ENCODE data around the gene RNF167. TPM values are rescaled to one million over a fixed set of nuclear protein-coding genes. Genes with fewer than 3 reads are reported as not detected.
A peak's percentile ranks its signal among the peaks of the same experiment; 100 is the strongest.

Gene RNF167
- total and polyA plus RNA-seq, 2 donors from 2014 or later = 95.0 to 188 TPM

DNA sequence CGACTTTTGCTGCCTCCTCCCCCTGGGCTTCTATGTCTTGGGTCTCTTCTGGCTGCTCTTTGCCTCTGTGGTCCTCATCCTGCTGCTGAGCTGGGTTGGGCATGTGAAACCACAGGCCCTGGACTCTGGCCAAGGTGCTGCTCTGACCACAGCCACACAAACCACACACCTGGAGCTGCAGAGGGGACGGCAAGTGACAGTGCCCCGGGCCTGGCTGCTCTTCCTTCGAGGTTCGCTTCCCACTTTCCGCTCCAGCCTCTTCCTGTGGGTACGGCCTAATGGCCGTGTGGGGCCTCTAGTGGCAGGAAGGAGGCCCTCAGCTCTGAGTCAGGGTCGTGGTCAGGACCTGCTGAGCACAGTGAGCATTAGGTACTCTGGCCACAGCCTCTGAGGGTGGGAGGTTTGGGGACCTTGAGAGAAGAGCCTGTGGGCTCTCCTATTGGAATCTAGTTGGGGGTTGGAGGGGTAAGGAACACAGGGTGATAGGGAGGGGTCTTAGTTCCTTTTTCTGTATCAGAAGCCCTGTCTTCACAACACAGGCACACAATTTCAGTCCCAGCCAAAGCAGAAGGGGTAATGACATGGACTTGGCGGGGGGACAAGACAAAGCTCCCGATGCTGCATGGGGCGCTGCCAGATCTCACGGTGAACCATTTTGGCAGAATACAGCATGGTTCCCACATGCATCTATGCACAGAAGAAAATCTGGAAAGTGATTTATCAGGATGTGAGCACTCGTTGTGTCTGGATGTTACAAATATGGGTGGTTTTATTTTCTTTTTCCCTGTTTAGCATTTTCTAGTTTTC, 5.7 kb upstream of the RNF167 start:
- Histone ChIP-seq H3K9me3 (ENCODE audit: control insufficient read depth in 2 of 3, insufficient read depth in 1 of 3, low read length in 3 of 3) (no peaks in the 10 kb centered on the region), H3K36me3 (ENCODE audit: control insufficient read depth in 2 of 3, insufficient read depth in 3 of 3, low read length in 3 of 3) (peaks cover 0 to 14% (median 3%) of the 10 kb centered on the region in 3 donors), H3K4me3 (ENCODE audit: low read length in 3 of 3) (no peak overlapping the region), H3K27ac (ENCODE audit: low read depth in 2 of 2, low read length in 2 of 2) (no peak overlapping the region), H3K9ac (ENCODE audit: low read length in 3 of 3) (peak overlapping the region in 1 of 3 donors; percentile 19), H3K4me1 (ENCODE audit: control insufficient read depth in 2 of 3, insufficient read depth in 2 of 3, low read depth in 1 of 3, low read length in 3 of 3) (peaks cover 0 to 20% (median 12%) of the 10 kb centered on the region in 3 donors), H3K27me3 (ENCODE audit: control insufficient read depth, insufficient read depth, low read length) (no peaks in the 10 kb centered on the region)
- intact Hi-C loops (cut with DNase I) = no loop called here
- peak in 2 of 5 donors; percentile 34 to 79 for DNase-seq
- FAIRE-seq = no peak
- no peak for TF ChIP-seq CTCF (IDR thresholded peaks at IDR 0.05; ENCODE audit: borderline replicate concordance, extremely low read depth, insufficient read depth)

- Histone ChIP-seq H3K4me3 (ENCODE audit: low read length in 3 of 3) (no peak overlapping the region), H3K36me3 (ENCODE audit: control insufficient read depth in 2 of 3, insufficient read depth in 3 of 3, low read length in 3 of 3) (peaks cover 0 to 14% (median 3%) of the 10 kb centered on the region in 3 donors), H3K9ac (ENCODE audit: low read length in 3 of 3) (no peak overlapping the region), H3K27ac (ENCODE audit: low read depth in 2 of 2, low read length in 2 of 2) (no peak overlapping the region), H3K4me1 (ENCODE audit: control insufficient read depth in 2 of 3, insufficient read depth in 2 of 3, low read depth in 1 of 3, low read length in 3 of 3) (peaks cover 0 to 20% (median 12%) of the 10 kb centered on the region in 3 donors), H3K9me3 (ENCODE audit: control insufficient read depth in 2 of 3, insufficient read depth in 1 of 3, low read length in 3 of 3) (no peaks in the 10 kb centered on the region), H3K27me3 (ENCODE audit: control insufficient read depth, insufficient read depth, low read length) (no peaks in the 10 kb centered on the region)
- FAIRE-seq (no peak), DNase-seq (no peak)
- intact Hi-C loops (cut with DNase I) = no loop called here
- TF ChIP-seq CTCF (IDR thresholded peaks at IDR 0.05; ENCODE audit: borderline replicate concordance, extremely low read depth, insufficient read depth) = no peak
Measured at GRCh38 chr17:4935650-4936049, 4.4 kb upstream of the RNF167 start.

DNA sequence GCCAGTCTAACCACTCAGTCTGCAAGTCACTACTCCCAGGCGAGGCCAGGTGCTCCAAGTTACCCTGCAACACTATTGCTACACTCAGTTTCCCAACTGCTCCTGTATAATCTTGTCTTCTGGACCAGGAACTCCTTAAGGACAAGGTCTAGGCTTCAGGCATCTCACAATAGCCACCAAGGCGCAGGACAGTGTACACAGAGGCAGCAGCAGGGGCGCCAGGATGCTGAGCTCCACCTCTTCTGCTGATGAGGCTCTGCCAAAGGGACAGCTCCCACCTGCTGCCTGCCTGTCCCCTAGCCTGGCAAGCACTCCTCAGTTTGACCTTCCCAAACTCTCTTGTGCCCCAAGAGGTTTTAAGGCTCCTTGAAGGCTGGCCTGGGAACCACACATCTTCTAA, 3.6 kb upstream of the RNF167 start:
- no peak for DNase-seq
- FAIRE-seq = no peak
- no peaks in the 10 kb centered on the region for H3K9me3 ChIP-seq (ENCODE audit: control insufficient read depth in 2 of 3, insufficient read depth in 1 of 3, low read length in 3 of 3)
- peaks cover 0 to 14% (median 3%) of the 10 kb centered on the region in 3 donors for H3K36me3 ChIP-seq (ENCODE audit: control insufficient read depth in 2 of 3, insufficient read depth in 3 of 3, low read length in 3 of 3)
- peaks cover 4 to 27% (median 18%) of the 10 kb centered on the region in 3 donors for H3K4me1 ChIP-seq (ENCODE audit: control insufficient read depth in 2 of 3, insufficient read depth in 2 of 3, low read depth in 1 of 3, low read length in 3 of 3)
- H3K9ac ChIP-seq (ENCODE audit: low read length in 3 of 3) = no peak overlapping the region
- intact Hi-C loops (cut with DNase I) = no loop called here
- no peak overlapping the region for H3K4me3 ChIP-seq (ENCODE audit: low read length in 3 of 3)
- no peak for TF ChIP-seq CTCF (IDR thresholded peaks at IDR 0.05; ENCODE audit: borderline replicate concordance, extremely low read depth, insufficient read depth)
- no peak overlapping the region for H3K27ac ChIP-seq (ENCODE audit: low read depth in 2 of 2, low read length in 2 of 2)
- no peaks in the 10 kb centered on the region for H3K27me3 ChIP-seq (ENCODE audit: control insufficient read depth, insufficient read depth, low read length)

Measured in kidney (tissue), 14 donors.